ENCODE results near the gene RNF17.

- TF ChIP-seq EP300 (IDR thresholded peaks at IDR 0.05): no peak
- no peak for TF ChIP-seq CTCF (IDR thresholded peaks at IDR 0.05)
Measured at GRCh38 chr13:24717217-24717616, 46.8 kb upstream of the RNF17 start.
